Suprapubic skin (tissue), 4 donors: ENCODE measurements around the gene DISC1.

Source experiments
- CTCF ChIP-seq, 2 donors: fragments of 200-600 bp in 1 of 2; fragments of 450-650 bp in 1 of 2; sonication (generic) in 1 of 2; IDR thresholded peaks; one replicate each; pipeline ENCODE4 v1.5.1; 2016 to 2019; ENCODE audit warnings: antibody characterized with exemption in 2 of 2, mild to moderate bottlenecking in 1 of 2, moderate library complexity in 1 of 2
- EP300 ChIP-seq: sonication (generic); formaldehyde crosslinking; IDR thresholded peaks from one replicate; pipeline ENCODE4 v1.6.1; 2017; ENCODE audit warnings: antibody characterized with exemption
- POLR2A ChIP-seq, 2 donors: fragments of 450-650 bp; IDR thresholded peaks; one replicate each; pipeline ENCODE4 v1.6.1; 2017; ENCODE audit warnings: antibody characterized with exemption in 2 of 2, mild to moderate bottlenecking in 2 of 2, moderate library complexity in 2 of 2
- POLR2AphosphoS5 ChIP-seq, 3 donors: sonication (generic); formaldehyde crosslinking; IDR thresholded peaks; one replicate each; pipeline ENCODE4 v1.6.1; 2017; ENCODE audit warnings: antibody characterized with exemption in 3 of 3

GRCh38 chr1:231986631-231987336, 360.2 kb downstream of the DISC1 start:
- TF ChIP-seq CTCF (IDR thresholded peaks at IDR 0.05) (no peak), POLR2AphosphoS5 (IDR thresholded peaks at IDR 0.05) (no peak), POLR2A (IDR thresholded peaks at IDR 0.05) (no peak), EP300 (no peak)
